Astrocyte (in vitro differentiated cells and primary cell): ENCODE results near the gene TRIP12.
"Not testable (repeated sequence)": the region's sequence is repeated elsewhere in the genome, so short reads cannot be mapped to it uniquely, and the experiment has no call there.

Experiments used
- CTCF ChIP-seq: IDR thresholded peaks from 2 replicates; pipeline ENCODE4 v1.5.1; 2011; ENCODE audit warnings: low read depth, mild to moderate bottlenecking, inconsistent platforms, low read length, moderate library complexity; ENCODE audit not compliant: insufficient read depth
- EZH2 ChIP-seq: IDR thresholded peaks from 2 replicates; pipeline ENCODE4 v1.6.1; 2012; ENCODE audit warnings: mild to moderate bottlenecking, low read length, inconsistent platforms; ENCODE audit not compliant: insufficient read depth

GRCh38 chr2:229924541-229924940 lies 2.7 kb upstream of the TRIP12 start:
- TF ChIP-seq CTCF, EZH2: not testable (repeated sequence)
